Subcutaneous adipose tissue (tissue), 4 donors: ENCODE results near the gene TMEM60. TPM values are rescaled to one million over a fixed set of nuclear protein-coding genes. Genes with fewer than 3 reads are reported as not detected.

Source experiments
- total RNA-seq, 4 donors: library from RNA; depleted of rRNA; stranded (reverse); fragments of >200 nt; gene quantifications; one replicate each; pipeline ENCODE4 v1.1.0, GENCODE V29; 2016
- TF ChIP-seq, protein P1 (sequence below): fragments of 450-650 bp; IDR thresholded peaks from one replicate; pipeline ENCODE4 v1.5.1; 2016; ENCODE audit warnings: low read depth, mild to moderate bottlenecking, control low read depth, antibody characterized with exemption, moderate library complexity

TMEM60 gene
- total RNA-seq, 4 donors from 2014 or later = 7.7 to 24.4 (median 20.7) TPM

DNA sequence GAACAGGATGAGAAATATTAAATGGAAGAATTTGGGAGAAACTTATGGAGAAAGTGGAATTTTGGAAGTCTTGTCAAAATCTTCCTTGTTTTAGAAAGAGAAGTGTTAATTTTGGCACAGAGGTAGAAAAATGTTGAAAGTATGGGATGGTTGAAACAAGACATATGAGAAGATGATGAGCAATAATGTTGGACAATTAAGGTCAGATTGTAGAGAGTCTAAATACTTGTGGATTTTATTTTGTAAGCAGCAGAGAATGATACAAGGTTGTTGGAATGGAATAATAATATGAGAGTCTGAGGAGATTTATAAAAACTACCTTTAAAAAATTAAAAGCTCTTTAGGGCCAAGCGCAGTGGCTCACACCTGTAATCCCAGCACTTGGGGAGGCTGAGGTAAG lies 34.9 kb upstream of the TMEM60 start:
- TF ChIP-seq, protein P1, sequence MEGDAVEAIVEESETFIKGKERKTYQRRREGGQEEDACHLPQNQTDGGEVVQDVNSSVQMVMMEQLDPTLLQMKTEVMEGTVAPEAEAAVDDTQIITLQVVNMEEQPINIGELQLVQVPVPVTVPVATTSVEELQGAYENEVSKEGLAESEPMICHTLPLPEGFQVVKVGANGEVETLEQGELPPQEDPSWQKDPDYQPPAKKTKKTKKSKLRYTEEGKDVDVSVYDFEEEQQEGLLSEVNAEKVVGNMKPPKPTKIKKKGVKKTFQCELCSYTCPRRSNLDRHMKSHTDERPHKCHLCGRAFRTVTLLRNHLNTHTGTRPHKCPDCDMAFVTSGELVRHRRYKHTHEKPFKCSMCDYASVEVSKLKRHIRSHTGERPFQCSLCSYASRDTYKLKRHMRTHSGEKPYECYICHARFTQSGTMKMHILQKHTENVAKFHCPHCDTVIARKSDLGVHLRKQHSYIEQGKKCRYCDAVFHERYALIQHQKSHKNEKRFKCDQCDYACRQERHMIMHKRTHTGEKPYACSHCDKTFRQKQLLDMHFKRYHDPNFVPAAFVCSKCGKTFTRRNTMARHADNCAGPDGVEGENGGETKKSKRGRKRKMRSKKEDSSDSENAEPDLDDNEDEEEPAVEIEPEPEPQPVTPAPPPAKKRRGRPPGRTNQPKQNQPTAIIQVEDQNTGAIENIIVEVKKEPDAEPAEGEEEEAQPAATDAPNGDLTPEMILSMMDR = no peak

DNA sequence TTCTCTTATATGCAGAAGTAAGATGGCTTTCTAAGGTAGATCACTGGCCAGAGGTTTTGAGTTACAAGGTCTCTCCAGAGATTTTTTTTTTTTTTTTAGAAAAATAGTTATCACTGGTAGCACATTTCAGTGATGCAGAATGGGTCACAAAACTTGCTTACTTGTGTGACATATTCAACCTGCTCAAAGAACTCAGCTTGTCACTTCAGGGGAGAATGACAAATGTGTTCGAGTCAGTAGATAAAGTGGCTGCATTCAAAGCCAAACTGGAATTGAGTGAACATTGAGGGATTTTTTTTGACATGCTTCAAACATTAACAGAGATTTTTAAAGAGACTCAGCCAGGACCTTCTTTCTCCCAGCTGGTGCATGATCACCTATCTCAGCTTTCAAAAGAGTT lies 33.7 kb upstream of the TMEM60 start:
- TF ChIP-seq, protein P1 = no peak

GRCh38 chr7:77831481-77831880 lies 33.2 kb upstream of the TMEM60 start:
- TF ChIP-seq, protein P1 = no peak

- TF ChIP-seq, protein P1 = no peak
Measured at GRCh38 chr7:77830649-77831355, 32.6 kb upstream of the TMEM60 start.

- TF ChIP-seq, protein P1 = no peak
Measured at GRCh38 chr7:77827999-77828398, 29.8 kb upstream of the TMEM60 start.

DNA sequence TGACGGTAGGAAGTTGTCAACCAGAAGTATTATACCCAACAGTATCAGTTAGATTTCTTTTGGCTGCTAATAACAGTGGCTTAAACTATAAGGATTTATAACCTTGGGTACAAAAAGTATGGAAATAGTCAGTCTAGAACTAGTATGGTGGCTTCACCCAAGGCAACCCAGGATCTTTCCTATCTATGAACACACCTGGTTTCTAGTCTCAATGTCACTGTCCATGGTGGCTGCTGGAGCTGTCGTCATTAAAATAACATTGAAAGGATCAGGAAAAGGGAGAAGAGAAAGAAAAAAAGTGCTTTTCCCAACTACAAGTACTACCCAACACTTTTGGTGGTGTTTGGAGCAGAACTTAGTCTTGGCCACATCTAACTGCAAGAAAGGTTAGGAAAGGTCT lies 28.1 kb upstream of the TMEM60 start:
- TF ChIP-seq, protein P1 = no peak

DNA sequence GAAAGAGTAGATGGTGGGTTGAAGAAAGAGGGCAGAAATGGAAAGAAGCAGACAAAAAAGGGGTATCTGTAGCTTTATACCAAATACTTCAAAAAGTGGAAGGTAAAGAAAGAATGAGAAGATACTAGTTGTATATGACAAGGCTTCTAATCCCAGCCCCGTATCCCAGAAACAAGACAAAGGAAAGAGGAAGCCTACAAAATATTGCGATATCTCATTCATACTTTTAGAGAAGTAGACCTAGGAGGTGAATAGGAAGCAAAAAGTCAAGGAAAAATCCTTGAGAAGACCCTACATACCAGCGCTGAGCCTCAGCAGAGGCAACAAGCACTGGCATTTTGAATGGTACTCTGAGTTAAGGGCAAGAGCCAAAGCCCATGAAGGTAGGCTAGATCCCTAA lies 26.9 kb upstream of the TMEM60 start:
- TF ChIP-seq, protein P1 = no peak
